Mesodermal cell (in vitro differentiated cells): ENCODE measurements around the gene TSPAN4.
A peak's percentile ranks its signal among the peaks of the same experiment; 100 is the strongest.

Experiments
- H3K27ac ChIP-seq: 2 replicates; pipeline ENCODE4 v1.7.0; 2013; ENCODE audit warnings: mild to moderate bottlenecking, low read depth, low read length, moderate library complexity; ENCODE audit not compliant: severe bottlenecking
- H3K36me3 ChIP-seq: 2 replicates; pipeline ENCODE4 v1.7.1; 2013; ENCODE audit warnings: mild to moderate bottlenecking, low read length, moderate library complexity; ENCODE audit not compliant: control insufficient read depth, insufficient read depth
- H3K4me1 ChIP-seq: one replicate; pipeline ENCODE4 v1.7.1; 2013; ENCODE audit warnings: mild to moderate bottlenecking, low read length; ENCODE audit not compliant: insufficient read depth, control insufficient read depth, poor library complexity, severe bottlenecking
- H3K4me3 ChIP-seq: 2 replicates; pipeline ENCODE4 v1.7.0; 2013; ENCODE audit warnings: low read length, control low read depth, mild to moderate bottlenecking; ENCODE audit not compliant: insufficient read depth, poor library complexity, severe bottlenecking; ENCODE audit errors: extremely low read depth
- H3K9me3 ChIP-seq: 2 replicates; pipeline ENCODE4 v1.7.1; 2013; ENCODE audit warnings: mild to moderate bottlenecking, low read length, moderate library complexity; ENCODE audit not compliant: control insufficient read depth
- WGBS, 2 experiments: methylation state at CpG; one replicate each; pipeline ENCODE4 v1.1.5; 2013; ENCODE audit warnings: missing lambda C conversion rate in 2 of 2; ENCODE audit not compliant: insufficient coverage in 2 of 2; 5-methylcytosine and 5-hydroxymethylcytosine counted together

TSPAN4 gene

DNA sequence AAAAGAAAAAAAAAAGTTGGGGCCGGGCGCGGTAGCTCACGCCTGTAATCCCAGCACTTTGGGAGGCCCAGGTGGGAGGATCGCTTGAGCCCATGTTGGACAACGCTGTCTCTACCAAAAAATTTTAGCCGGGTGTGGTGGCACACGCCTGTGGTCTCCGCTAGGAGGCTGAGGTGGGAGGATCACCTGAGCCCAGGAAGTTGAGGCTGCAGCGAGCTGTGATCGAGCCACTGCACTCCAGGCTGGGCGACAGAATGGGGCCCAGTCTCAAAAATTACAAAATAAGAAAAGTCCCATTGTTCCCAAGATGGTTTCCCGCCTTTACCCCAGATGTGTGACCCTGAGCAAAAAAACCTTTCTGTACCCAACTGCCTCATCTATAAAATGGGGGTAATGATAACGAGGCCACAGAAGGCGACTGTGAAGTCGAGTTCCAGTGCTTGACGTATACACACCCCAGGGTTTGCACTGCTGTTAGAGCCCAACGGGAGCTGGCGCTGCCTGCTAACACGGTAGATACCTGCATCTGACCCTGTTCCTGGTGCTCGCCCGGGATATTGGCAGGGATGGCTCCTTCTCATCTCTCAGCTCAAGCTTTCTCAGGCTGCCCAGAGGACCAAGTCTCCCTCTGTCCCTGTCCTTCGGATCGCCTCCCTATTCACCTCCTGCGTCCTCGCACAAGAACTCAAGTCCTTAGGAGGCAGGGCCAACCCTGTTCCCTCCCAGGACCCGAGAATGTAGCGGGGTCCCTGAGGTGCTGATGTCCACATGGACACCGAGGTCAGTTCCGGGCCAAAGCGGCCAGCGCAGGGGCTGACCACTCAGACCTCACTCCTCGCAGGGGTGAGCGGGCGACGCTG lies 34.0 kb upstream of the TSPAN4 start:
- Histone ChIP-seq H3K4me3 (peak overlapping the region; percentile 97), H3K9me3 (no peaks in the 10 kb centered on the region), H3K27ac (peak overlapping the region; percentile 100), H3K4me1 (peaks cover 15% of the 10 kb centered on the region), H3K36me3 (peaks cover 31% of the 10 kb centered on the region)
- 31 to 35% methylated on average over 32 of the region's 36 CpGs for WGBS, 2 experiments

GRCh38 chr11:809287-810039 lies 33.2 kb upstream of the TSPAN4 start, which contains the start of gene RPLP2:
Gene RPLP2 (plus strand): TSS chr11:809967. CDS start chr11:810235, 268 bp downstream.
- Histone ChIP-seq H3K4me3 (peak within 1 kb of the TSS; percentile 97), H3K36me3 (peaks cover 36% of the 10 kb centered on the region), H3K9me3 (no peaks in the 10 kb centered on the region), H3K4me1 (peaks cover 7% of the 10 kb centered on the region), H3K27ac (peak within 1 kb of the TSS; percentile 100)
- 0% methylated on average over 52 to 75 of the region's 81 CpGs for WGBS, 2 experiments

DNA sequence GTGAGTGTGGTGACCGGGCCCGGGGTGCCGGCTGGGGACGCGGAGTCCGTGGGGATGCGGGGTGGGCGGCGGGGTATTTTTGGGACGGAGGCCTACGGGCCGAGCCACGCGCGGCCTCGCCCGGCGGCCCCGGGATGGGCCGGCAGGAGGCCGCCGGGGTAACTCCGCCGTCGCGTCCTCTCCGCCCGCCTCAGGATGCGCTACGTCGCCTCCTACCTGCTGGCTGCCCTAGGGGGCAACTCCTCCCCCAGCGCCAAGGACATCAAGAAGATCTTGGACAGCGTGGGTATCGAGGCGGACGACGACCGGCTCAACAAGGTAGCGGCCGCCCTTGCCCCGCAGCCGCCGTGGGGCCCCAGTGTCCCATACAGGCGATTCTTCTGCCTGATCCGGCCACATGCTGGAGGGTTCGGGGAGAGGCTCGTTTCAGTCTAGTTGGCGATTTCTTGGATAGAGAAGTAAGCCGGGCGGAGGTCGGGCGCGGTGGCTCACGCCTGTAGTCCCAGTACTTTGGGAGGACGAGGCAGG lies 32.5 kb upstream of the TSPAN4 start:
- H3K27ac ChIP-seq: peak overlapping the region; percentile 100
- H3K4me1 ChIP-seq: peaks cover 6% of the 10 kb centered on the region
- peaks cover 39% of the 10 kb centered on the region for H3K36me3 ChIP-seq
- peak overlapping the region; percentile 97 for H3K4me3 ChIP-seq
- no peaks in the 10 kb centered on the region for H3K9me3 ChIP-seq
- 0% methylated on average over 43 to 53 of the region's 55 CpGs for whole genome bisulfite sequencing, 2 experiments

GRCh38 chr11:811446-812245 lies 31.0 kb upstream of the TSPAN4 start:
- no peak overlapping the region for H3K27ac ChIP-seq
- H3K4me1 ChIP-seq: peaks cover 6% of the 10 kb centered on the region
- H3K36me3 ChIP-seq: peaks cover 43% of the 10 kb centered on the region
- 96% methylated on average over 14 of the region's 14 CpGs for WGBS, 2 experiments
- peak overlapping the region; percentile 97 for H3K4me3 ChIP-seq
- H3K9me3 ChIP-seq: no peaks in the 10 kb centered on the region

DNA sequence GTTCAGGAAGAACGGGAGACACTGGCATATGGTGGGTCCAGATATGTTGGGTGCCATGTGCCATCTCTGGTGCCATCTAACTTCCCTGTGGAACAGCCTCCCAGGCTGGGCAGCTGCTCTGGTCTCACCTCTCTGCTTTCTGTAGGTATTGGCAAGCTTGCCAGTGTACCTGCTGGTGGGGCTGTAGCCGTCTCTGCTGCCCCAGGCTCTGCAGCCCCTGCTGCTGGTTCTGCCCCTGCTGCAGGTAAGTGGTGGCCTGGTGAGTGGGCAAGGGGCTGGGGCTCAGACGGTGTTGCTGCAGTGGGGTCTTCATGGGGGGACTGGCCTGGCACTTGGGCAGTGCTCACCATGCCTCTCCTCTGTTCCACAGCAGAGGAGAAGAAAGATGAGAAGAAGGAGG lies 30.3 kb upstream of the TSPAN4 start:
- no peak overlapping the region for H3K27ac ChIP-seq
- WGBS, 2 experiments: 93 to 100% methylated on average over 2 to 3 of the region's 3 CpGs
- no peak overlapping the region for H3K4me3 ChIP-seq

DNA sequence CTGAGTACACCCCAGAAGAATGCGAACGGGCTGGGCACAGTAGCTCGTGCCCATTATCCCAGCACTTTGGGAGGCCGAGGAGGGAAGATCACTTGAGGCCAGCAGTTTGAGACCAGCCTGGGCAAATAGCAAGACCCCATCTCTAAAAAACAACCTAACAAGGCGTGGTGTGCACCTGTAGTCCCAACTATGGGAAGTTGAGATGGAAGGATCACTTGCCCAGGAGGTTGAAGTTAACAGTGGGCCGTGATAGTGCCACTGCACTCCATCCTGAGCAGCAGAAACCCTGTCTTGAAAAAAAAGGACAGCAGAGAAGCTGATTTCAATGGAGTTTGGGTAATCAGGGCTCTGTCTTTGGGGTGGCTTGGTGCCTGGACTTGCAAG lies 29.6 kb upstream of the TSPAN4 start:
- no peaks in the 10 kb centered on the region for H3K9me3 ChIP-seq
- 95 to 98% methylated on average over 4 to 6 of the region's 6 CpGs for WGBS, 2 experiments

More for the DNA sequence above, 30.3 kb upstream of the TSPAN4 start:
- Histone ChIP-seq H3K4me1 (peaks cover 6% of the 10 kb centered on the region), H3K36me3 (peaks cover 43% of the 10 kb centered on the region), H3K9me3 (no peaks in the 10 kb centered on the region)

GRCh38 chr11:813456-814096 lies 29.1 kb upstream of the TSPAN4 start:
- H3K27ac ChIP-seq: no peak overlapping the region
- peaks cover 6% of the 10 kb centered on the region for H3K4me1 ChIP-seq
- WGBS, 2 experiments: 95 to 100% methylated on average over 4 to 7 of the region's 9 CpGs
- no peaks in the 10 kb centered on the region for H3K9me3 ChIP-seq
- H3K36me3 ChIP-seq: peaks cover 43% of the 10 kb centered on the region
- no peak overlapping the region for H3K4me3 ChIP-seq

More for the DNA sequence above, 29.6 kb upstream of the TSPAN4 start:
- peaks cover 6% of the 10 kb centered on the region for H3K4me1 ChIP-seq
- no peak overlapping the region for H3K27ac ChIP-seq
- peaks cover 43% of the 10 kb centered on the region for H3K36me3 ChIP-seq
- no peak overlapping the region for H3K4me3 ChIP-seq

- 92 to 93% methylated on average over 7 to 10 of the region's 11 CpGs for WGBS, 2 experiments
- Histone ChIP-seq H3K36me3 (peaks cover 40% of the 10 kb centered on the region), H3K4me3 (no peak overlapping the region), H3K9me3 (no peaks in the 10 kb centered on the region), H3K4me1 (peaks cover 15% of the 10 kb centered on the region), H3K27ac (no peak overlapping the region)
Measured at GRCh38 chr11:815675-816432, 26.8 kb upstream of the TSPAN4 start.

DNA sequence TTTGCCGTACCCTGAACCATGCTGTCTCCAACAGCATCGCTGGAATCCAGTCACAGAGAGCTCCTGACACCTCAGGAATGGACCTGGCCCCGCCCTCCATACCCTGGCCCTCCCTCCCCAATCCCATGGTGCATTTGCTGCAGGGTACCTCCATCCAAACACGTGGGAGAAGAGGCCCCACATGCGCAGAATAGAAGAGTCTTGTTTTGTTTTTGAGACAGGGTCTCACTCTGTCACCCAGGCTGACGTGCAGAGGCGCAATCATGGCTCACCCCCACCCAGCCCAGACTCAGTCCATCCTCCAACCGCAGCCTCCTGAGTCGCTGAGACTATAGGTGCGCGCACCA lies 26.2 kb upstream of the TSPAN4 start:
- Histone ChIP-seq H3K9me3 (no peaks in the 10 kb centered on the region), H3K4me1 (peaks cover 12% of the 10 kb centered on the region), H3K36me3 (peaks cover 36% of the 10 kb centered on the region), H3K4me3 (no peak overlapping the region), H3K27ac (no peak overlapping the region)
- WGBS, 2 experiments: 69 to 71% methylated on average over 5 to 6 of the region's 11 CpGs
